ENCODE results near the gene ACER3. TPM values are rescaled to one million over a fixed set of nuclear protein-coding genes. Genes with fewer than 3 reads are reported as not detected.
"Not testable (repeated sequence)": the region's sequence is repeated elsewhere in the genome, so short reads cannot be mapped to it uniquely, and the experiment has no call there.

ACER3 gene
- total and polyA plus RNA-seq, 2 donors (not counting 1 experiment from before 2014, with no cell fraction given) = 3.3 to 12.9 TPM

DNA sequence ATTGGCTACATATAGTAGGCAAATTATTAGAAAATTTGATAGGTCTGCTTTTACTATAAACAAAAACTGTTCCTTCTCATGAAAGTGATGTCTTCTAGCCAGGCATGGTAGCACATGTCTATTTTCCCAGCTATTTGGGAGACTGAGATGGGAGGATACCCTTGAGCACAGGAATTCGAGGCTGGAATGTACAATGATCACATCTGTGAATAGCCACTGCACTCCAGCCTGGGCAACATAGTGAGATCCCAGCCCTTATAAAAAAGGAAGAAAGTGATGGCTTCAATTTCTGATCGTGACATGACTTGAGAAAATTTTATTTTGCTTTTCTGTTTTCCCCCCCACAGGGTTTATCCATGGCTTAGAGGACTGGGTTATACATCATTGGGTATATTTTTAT, 154.0 kb downstream of the ACER3 start:
- H3K9ac ChIP-seq (ENCODE audit: low read length) = no peak overlapping the region
- no peaks in the 10 kb centered on the region for H3K9me3 ChIP-seq (ENCODE audit: control extremely low read depth in 1 of 3, control insufficient read depth in 2 of 3, insufficient read depth in 1 of 3, low read length in 2 of 3)
- 100% methylated on average over 1 of the region's 2 CpGs for WGBS (ENCODE audit: insufficient coverage)
- H3K4me1 ChIP-seq (ENCODE audit: control insufficient read depth in 2 of 2, insufficient read depth in 2 of 2, low read length in 2 of 2) = no peaks in the 10 kb centered on the region
- H3K9me3 Mint-ChIP-seq (ENCODE audit: insufficient read depth) = no peaks in the 10 kb centered on the region
- ChIA-PET POLR2A (no interaction called here), CTCF (no interaction called here)
- H3K27me3 Mint-ChIP-seq = no peaks in the 10 kb centered on the region
- no peaks in the 10 kb centered on the region for H3K4me1 Mint-ChIP-seq
- intact Hi-C loops (cut with micrococcal nuclease) = no loop called here
- TF ChIP-seq CTCF (IDR thresholded peaks at IDR 0.05) (no peak), EZH2 (IDR thresholded peaks at IDR 0.05; ENCODE audit: borderline replicate concordance, insufficient read depth, low read depth, low read length, poor library complexity, severe bottlenecking) (no peak)
- no peaks in the 10 kb centered on the region for H3K36me3 ChIP-seq (replicated peaks in 1 of 2; ENCODE audit: control extremely low read depth in 1 of 2, control insufficient read depth in 1 of 2, extremely low read depth in 1 of 2, insufficient read depth in 2 of 2, low read length in 1 of 2)
- DNase-seq (no peak), ATAC-seq (ENCODE audit: low read depth) (no peak)
- no peak overlapping the region for H2AFZ ChIP-seq (ENCODE audit: insufficient read depth, low read depth, low read length, poor library complexity, severe bottlenecking)
- H3K79me2 ChIP-seq (ENCODE audit: control insufficient read depth, insufficient read depth, low read length) = no peaks in the 10 kb centered on the region
- no peaks in the 10 kb centered on the region for H3K27me3 ChIP-seq (replicated peaks in 1 of 4; ENCODE audit: control extremely low read depth in 1 of 4, control insufficient read depth in 3 of 4, insufficient read depth in 4 of 4, low read length in 3 of 4)
- H3K4me3 Mint-ChIP-seq = no peak overlapping the region
- no peak overlapping the region for H3K27ac ChIP-seq (ENCODE audit: low read length in 2 of 2)
- no peaks in the 10 kb centered on the region for H4K20me1 ChIP-seq (ENCODE audit: control insufficient read depth, insufficient read depth, low read length, poor library complexity, severe bottlenecking)
- H3K4me2 ChIP-seq (replicated peaks; ENCODE audit: low read depth, low read length, poor library complexity, severe bottlenecking) = no peak overlapping the region
- no peak overlapping the region for H3K4me3 ChIP-seq (ENCODE audit: control extremely low read depth in 1 of 5, extremely low read depth in 1 of 5, insufficient read depth in 1 of 5, low read depth in 2 of 5, low read length in 4 of 5)
- H3K27ac Mint-ChIP-seq = no peak overlapping the region

GRCh38 chr11:77018396-77018924, 157.7 kb downstream of the ACER3 start:
- H3K9me3 ChIP-seq (ENCODE audit: control extremely low read depth in 1 of 3, control insufficient read depth in 2 of 3, insufficient read depth in 1 of 3, low read length in 2 of 3); H3K9me3 Mint-ChIP-seq (ENCODE audit: insufficient read depth); H3K79me2 ChIP-seq (ENCODE audit: control insufficient read depth, insufficient read depth, low read length); DNase-seq; H3K4me3 ChIP-seq (ENCODE audit: control extremely low read depth in 1 of 5, extremely low read depth in 1 of 5, insufficient read depth in 1 of 5, low read depth in 2 of 5, low read length in 4 of 5); H3K4me1 Mint-ChIP-seq; H3K9ac ChIP-seq (ENCODE audit: low read length); H3K27me3 Mint-ChIP-seq; H4K20me1 ChIP-seq (ENCODE audit: control insufficient read depth, insufficient read depth, low read length, poor library complexity, severe bottlenecking); ATAC-seq (ENCODE audit: low read depth); H3K4me2 ChIP-seq (replicated peaks; ENCODE audit: low read depth, low read length, poor library complexity, severe bottlenecking); H3K4me1 ChIP-seq (ENCODE audit: control insufficient read depth in 2 of 2, insufficient read depth in 2 of 2, low read length in 2 of 2); H3K27me3 ChIP-seq (replicated peaks in 1 of 4; ENCODE audit: control extremely low read depth in 1 of 4, control insufficient read depth in 3 of 4, insufficient read depth in 4 of 4, low read length in 3 of 4); H3K27ac Mint-ChIP-seq; H2AFZ ChIP-seq (ENCODE audit: insufficient read depth, low read depth, low read length, poor library complexity, severe bottlenecking); H3K36me3 ChIP-seq (replicated peaks in 1 of 2; ENCODE audit: control extremely low read depth in 1 of 2, control insufficient read depth in 1 of 2, extremely low read depth in 1 of 2, insufficient read depth in 2 of 2, low read length in 1 of 2); H3K27ac ChIP-seq (ENCODE audit: low read length in 2 of 2); H3K4me3 Mint-ChIP-seq; POLR2A ChIA-PET; intact Hi-C loops (cut with micrococcal nuclease): not testable (repeated sequence)
- WGBS (ENCODE audit: insufficient coverage) = 80% methylated on average over 1 of the region's 2 CpGs
- CTCF ChIA-PET = interaction anchor here (0.9 kb wide), 1 partner anchor 60 kb away, joined by 3 read pairs; no protein-coding TSS in a partner anchor
